ENCODE data around the gene AKR1C4. TPM values are rescaled to one million over a fixed set of nuclear protein-coding genes. Genes with fewer than 3 reads are reported as not detected.
"Not testable (repeated sequence)": the region's sequence is repeated elsewhere in the genome, so short reads cannot be mapped to it uniquely, and the experiment has no call there.

The AKR1C4 gene
- total and polyA plus RNA-seq, 4 experiments from 2014 or later, result not detected

GRCh38 chr10:5252177-5253037, 55.8 kb downstream of the AKR1C4 start:
- no peaks in the 10 kb centered on the region for H3K9me3 ChIP-seq (ENCODE audit: control insufficient read depth in 1 of 2, low read length in 2 of 2)
- Mint-ChIP-seq H3K27ac (no peak overlapping the region), H3K4me3 (no peak overlapping the region), H3K27me3 (no peaks in the 10 kb centered on the region), H3K9me3 (peaks cover 0 to 4% (median 0%) of the 10 kb centered on the region in 8 donors), H3K36me3 (peaks cover 15 to 29% of the 10 kb centered on the region in 2 donors), H3K4me1 (no peaks in the 10 kb centered on the region)
- no peak overlapping the region for H3K4me3 ChIP-seq (ENCODE audit: low read length in 2 of 2)
- intact Hi-C loops (cut with micrococcal nuclease), result no loop called here
- no peak overlapping the region for H3K27ac ChIP-seq (ENCODE audit: low read depth, low read length)
- POLR2A ChIA-PET (ENCODE audit: partially characterized antibody), result no interaction called here
- CTCF ChIA-PET (ENCODE audit: partially characterized antibody), result interaction anchor here (1.1 kb wide), 1 partner anchor 19 kb away, joined by 3 read pairs; no protein-coding TSS in a partner anchor
- H3K27me3 ChIP-seq (ENCODE audit: insufficient read depth, low read length), result no peaks in the 10 kb centered on the region
- no peaks in the 10 kb centered on the region for H3K36me3 ChIP-seq (ENCODE audit: insufficient read depth, low read length)
- DNase-seq, result no peak
- H3K4me1 ChIP-seq (ENCODE audit: insufficient read depth, low read length), result no peaks in the 10 kb centered on the region

- intact Hi-C loops (cut with micrococcal nuclease), result no loop called here
Observed at GRCh38 chr10:5254488-5254887, 57.9 kb downstream of the AKR1C4 start.

GRCh38 chr10:5257768-5258167, 61.1 kb downstream of the AKR1C4 start:
- H3K36me3 ChIP-seq (ENCODE audit: insufficient read depth, low read length); H3K4me1 ChIP-seq (ENCODE audit: insufficient read depth, low read length); POLR2A ChIA-PET (ENCODE audit: partially characterized antibody); H3K27ac ChIP-seq (ENCODE audit: low read depth, low read length); CTCF ChIA-PET (ENCODE audit: partially characterized antibody); H3K4me3 ChIP-seq (ENCODE audit: low read length in 2 of 2); H3K27me3 ChIP-seq (ENCODE audit: insufficient read depth, low read length); H3K9me3 Mint-ChIP-seq; DNase-seq; H3K9me3 ChIP-seq (ENCODE audit: control insufficient read depth in 1 of 2, low read length in 2 of 2); H3K27me3 Mint-ChIP-seq; H3K4me3 Mint-ChIP-seq; intact Hi-C loops (cut with micrococcal nuclease); H3K4me1 Mint-ChIP-seq; H3K27ac Mint-ChIP-seq: not testable (repeated sequence)
- peaks cover 15 to 35% of the 10 kb centered on the region in 2 donors for H3K36me3 Mint-ChIP-seq

More at GRCh38 chr10:5254488-5254887, 57.9 kb downstream of the AKR1C4 start:
- H3K9me3 Mint-ChIP-seq, result peaks cover 0 to 5% (median under 1%) of the 10 kb centered on the region in 8 donors
- H3K9me3 ChIP-seq (ENCODE audit: control insufficient read depth in 1 of 2, low read length in 2 of 2), result no peaks in the 10 kb centered on the region
- H3K36me3 Mint-ChIP-seq, result peaks cover 15 to 29% of the 10 kb centered on the region in 2 donors
- no peak overlapping the region for H3K27ac Mint-ChIP-seq
- no peaks in the 10 kb centered on the region for H3K4me1 ChIP-seq (ENCODE audit: insufficient read depth, low read length)
- H3K27me3 Mint-ChIP-seq, result no peaks in the 10 kb centered on the region
- H3K36me3 ChIP-seq (ENCODE audit: insufficient read depth, low read length), result no peaks in the 10 kb centered on the region
- no peaks in the 10 kb centered on the region for H3K27me3 ChIP-seq (ENCODE audit: insufficient read depth, low read length)
- H3K4me3 Mint-ChIP-seq, result no peak overlapping the region
- CTCF ChIA-PET (ENCODE audit: partially characterized antibody), result no interaction called here
- no peak overlapping the region for H3K27ac ChIP-seq (ENCODE audit: low read depth, low read length)
- H3K4me1 Mint-ChIP-seq, result no peaks in the 10 kb centered on the region
- H3K4me3 ChIP-seq (ENCODE audit: low read length in 2 of 2), result no peak overlapping the region
- no peak for DNase-seq
- POLR2A ChIA-PET (ENCODE audit: partially characterized antibody), result no interaction called here

- Mint-ChIP-seq H3K4me3 (no peak overlapping the region), H3K27ac (no peak overlapping the region)
- CTCF ChIA-PET (ENCODE audit: partially characterized antibody), result interaction anchor here (0.8 kb wide), 1 partner anchor 22 kb away, joined by 3 read pairs; no protein-coding TSS in a partner anchor
Observed at GRCh38 chr10:5259132-5259951, 62.7 kb downstream of the AKR1C4 start.

GRCh38 chr10:5259952-5260578, 63.4 kb downstream of the AKR1C4 start:
- H3K9me3 Mint-ChIP-seq, result peaks cover 0 to 13% (median 4%) of the 10 kb centered on the region in 8 donors
- peaks cover 14 to 22% of the 10 kb centered on the region in 2 donors for H3K36me3 Mint-ChIP-seq
- H3K27ac Mint-ChIP-seq, result no peak overlapping the region
- no peaks in the 10 kb centered on the region for H3K27me3 Mint-ChIP-seq
- H3K4me3 Mint-ChIP-seq, result peak overlapping the region in 1 of 8 donors; percentile 48
- no peak for DNase-seq
- Histone ChIP-seq H3K36me3 (ENCODE audit: insufficient read depth, low read length) (no peaks in the 10 kb centered on the region), H3K9me3 (ENCODE audit: control insufficient read depth in 1 of 2, low read length in 2 of 2) (no peaks in the 10 kb centered on the region), H3K27me3 (ENCODE audit: insufficient read depth, low read length) (no peaks in the 10 kb centered on the region), H3K4me3 (ENCODE audit: low read length in 2 of 2) (no peak overlapping the region), H3K27ac (ENCODE audit: low read depth, low read length) (no peak overlapping the region), H3K4me1 (ENCODE audit: insufficient read depth, low read length) (no peaks in the 10 kb centered on the region)
- CTCF ChIA-PET (ENCODE audit: partially characterized antibody), result interaction anchor here (0.8 kb wide), 1 partner anchor 21 kb away, joined by 3 read pairs; no protein-coding TSS in a partner anchor
- POLR2A ChIA-PET (ENCODE audit: partially characterized antibody), result no interaction called here
- intact Hi-C loops (cut with micrococcal nuclease), result no loop called here
- no peaks in the 10 kb centered on the region for H3K4me1 Mint-ChIP-seq

More at GRCh38 chr10:5259132-5259951, 62.7 kb downstream of the AKR1C4 start:
- Histone ChIP-seq H3K27ac (ENCODE audit: low read depth, low read length) (no peak overlapping the region), H3K4me1 (ENCODE audit: insufficient read depth, low read length) (no peaks in the 10 kb centered on the region), H3K4me3 (ENCODE audit: low read length in 2 of 2) (no peak overlapping the region), H3K36me3 (ENCODE audit: insufficient read depth, low read length) (no peaks in the 10 kb centered on the region), H3K27me3 (ENCODE audit: insufficient read depth, low read length) (no peaks in the 10 kb centered on the region), H3K9me3 (ENCODE audit: control insufficient read depth in 1 of 2, low read length in 2 of 2) (no peaks in the 10 kb centered on the region)
- H3K4me1 Mint-ChIP-seq, result no peaks in the 10 kb centered on the region
- no peaks in the 10 kb centered on the region for H3K27me3 Mint-ChIP-seq
- H3K9me3 Mint-ChIP-seq, result peaks cover 0 to 10% (median 4%) of the 10 kb centered on the region in 8 donors
- intact Hi-C loops (cut with micrococcal nuclease), result no loop called here
- POLR2A ChIA-PET (ENCODE audit: partially characterized antibody), result no interaction called here
- peaks cover 16 to 26% of the 10 kb centered on the region in 2 donors for H3K36me3 Mint-ChIP-seq
- no peak for DNase-seq

- H3K4me1 ChIP-seq (ENCODE audit: insufficient read depth, low read length), result no peaks in the 10 kb centered on the region
- Mint-ChIP-seq H3K36me3 (peaks cover 18 to 24% of the 10 kb centered on the region in 2 donors), H3K27ac (no peak overlapping the region), H3K9me3 (peaks cover 0 to 20% (median 7%) of the 10 kb centered on the region in 8 donors), H3K4me3 (no peak overlapping the region), H3K27me3 (no peaks in the 10 kb centered on the region), H3K4me1 (no peaks in the 10 kb centered on the region)
- H3K4me3 ChIP-seq (ENCODE audit: low read length in 2 of 2), result no peak overlapping the region
- POLR2A ChIA-PET (ENCODE audit: partially characterized antibody), result no interaction called here
- H3K9me3 ChIP-seq (ENCODE audit: control insufficient read depth in 1 of 2, low read length in 2 of 2), result no peaks in the 10 kb centered on the region
- CTCF ChIA-PET (ENCODE audit: partially characterized antibody), result no interaction called here
- no peaks in the 10 kb centered on the region for H3K27me3 ChIP-seq (ENCODE audit: insufficient read depth, low read length)
- intact Hi-C loops (cut with micrococcal nuclease), result no loop called here
- no peaks in the 10 kb centered on the region for H3K36me3 ChIP-seq (ENCODE audit: insufficient read depth, low read length)
- no peak overlapping the region for H3K27ac ChIP-seq (ENCODE audit: low read depth, low read length)
- DNase-seq, result no peak
Observed at GRCh38 chr10:5260828-5261227, 64.2 kb downstream of the AKR1C4 start.

GRCh38 chr10:5265139-5265538, 68.5 kb downstream of the AKR1C4 start:
- Histone ChIP-seq H3K27ac (ENCODE audit: low read depth, low read length) (no peak overlapping the region), H3K4me1 (ENCODE audit: insufficient read depth, low read length) (no peaks in the 10 kb centered on the region), H3K9me3 (ENCODE audit: control insufficient read depth in 1 of 2, low read length in 2 of 2) (no peaks in the 10 kb centered on the region), H3K4me3 (ENCODE audit: low read length in 2 of 2) (no peak overlapping the region), H3K36me3 (ENCODE audit: insufficient read depth, low read length) (no peaks in the 10 kb centered on the region), H3K27me3 (ENCODE audit: insufficient read depth, low read length) (no peaks in the 10 kb centered on the region)
- H3K27ac Mint-ChIP-seq, result no peak overlapping the region
- CTCF ChIA-PET (ENCODE audit: partially characterized antibody), result no interaction called here
- peaks cover 0 to 30% (median 11%) of the 10 kb centered on the region in 8 donors for H3K9me3 Mint-ChIP-seq
- peaks cover 31 to 38% of the 10 kb centered on the region in 2 donors for H3K36me3 Mint-ChIP-seq
- intact Hi-C loops (cut with micrococcal nuclease), result no loop called here
- H3K27me3 Mint-ChIP-seq, result no peaks in the 10 kb centered on the region
- peaks cover 0 to 8% (median 0%) of the 10 kb centered on the region in 4 donors for H3K4me1 Mint-ChIP-seq
- H3K4me3 Mint-ChIP-seq, result no peak overlapping the region
- POLR2A ChIA-PET (ENCODE audit: partially characterized antibody), result no interaction called here
- no peak for DNase-seq
